WTC11 (cell line): ENCODE data around the gene EPHA2. TPM values are rescaled to one million over a fixed set of nuclear protein-coding genes. Genes with fewer than 3 reads are reported as not detected.

Experiments used
- ATAC-seq: fragments of 200-7000 bp; cut with Tn5 transposase; 2 replicates; pipeline ENCODE4 v1.10.0; 2021; ENCODE audit warnings: mild to moderate bottlenecking, moderate library complexity
- CTCF ChIA-PET: fragments of 300-600 bp; sonication (Branson Sonifier 250); formaldehyde crosslinking; loops from one replicate; lab custom pipeline; 2021; ENCODE audit warnings: antibody characterized with exemption; lab: Charles Lee
- POLR2A ChIA-PET: fragments of 350-600 bp; sonication (Branson Sonifier 250); formaldehyde crosslinking; loops from one replicate; lab custom pipeline; 2021; ENCODE audit warnings: antibody characterized with exemption; lab: Charles Lee
- DNase-seq: peaks from one replicate; pipeline ENCODE4 v3.0.0; 2021; ENCODE audit warnings: low spot score
- H3K27ac Mint-ChIP-seq: 2 replicates; pipeline ENCODE4 v1.8.0; 2021; ENCODE audit warnings: mixed read lengths
- H3K27me3 Mint-ChIP-seq: 2 replicates; pipeline ENCODE4 v1.8.0; 2021; ENCODE audit warnings: low read depth, mild to moderate bottlenecking, moderate library complexity, mixed read lengths
- H3K36me3 Mint-ChIP-seq: 2 replicates; pipeline ENCODE4 v1.8.0; 2021; ENCODE audit warnings: mixed read lengths
- H3K4me1 Mint-ChIP-seq: 2 replicates; pipeline ENCODE4 v1.8.0; 2022; ENCODE audit warnings: mixed read lengths
- H3K4me3 Mint-ChIP-seq: 2 replicates; pipeline ENCODE4 v1.8.0; 2021; ENCODE audit warnings: mild to moderate bottlenecking, moderate library complexity, mixed read lengths
- H3K9me3 Mint-ChIP-seq: 2 replicates; pipeline ENCODE4 v1.8.0; 2021; ENCODE audit warnings: mixed read lengths
- CREB1 ChIP-seq: sonication (generic); formaldehyde crosslinking; IDR thresholded peaks from 2 replicates; pipeline ENCODE4 v1.8.0; 2023; ENCODE audit warnings: mild to moderate bottlenecking, missing genetic modification reagents
- FOXP1 ChIP-seq: sonication (generic); formaldehyde crosslinking; IDR thresholded peaks from 2 replicates; pipeline ENCODE4 v1.8.0; 2022; ENCODE audit warnings: missing genetic modification reagents, mild to moderate bottlenecking, moderate library complexity, borderline replicate concordance
- GTF2I ChIP-seq: fragments of 250-450 bp; sonication (Bioruptor Pico); conservative IDR thresholded peaks from 2 replicates; pipeline ENCODE4 v1.4.0; 2021; ENCODE audit warnings: mild to moderate bottlenecking
- JUN ChIP-seq: sonication (generic); formaldehyde crosslinking; IDR thresholded peaks from 2 replicates; pipeline ENCODE4 v1.8.0; 2023; ENCODE audit warnings: mild to moderate bottlenecking, missing genetic modification reagents
- NFE2L1 ChIP-seq: sonication (generic); formaldehyde crosslinking; IDR thresholded peaks from 2 replicates; pipeline ENCODE4 v1.8.1; 2023; ENCODE audit warnings: missing genetic modification reagents
- NFYB ChIP-seq: sonication (generic); formaldehyde crosslinking; conservative IDR thresholded peaks from 2 replicates; pipeline ENCODE4 v1.8.0; 2022; ENCODE audit warnings: low read depth, missing genetic modification reagents
- NR3C1 ChIP-seq: sonication (generic); formaldehyde crosslinking; conservative IDR thresholded peaks from 2 replicates; pipeline ENCODE4 v1.8.1; 2023; ENCODE audit warnings: low read depth, mild to moderate bottlenecking, missing genetic modification reagents
- OVOL2 ChIP-seq: fragments of 250-450 bp; sonication (Bioruptor Pico); IDR thresholded peaks from 2 replicates; pipeline ENCODE4 v1.9.0; 2021; ENCODE audit warnings: mild to moderate bottlenecking, borderline replicate concordance
- SMAD3 ChIP-seq: sonication (generic); formaldehyde crosslinking; IDR thresholded peaks from 2 replicates; pipeline ENCODE4 v1.8.0; 2022; ENCODE audit warnings: missing genetic modification reagents, mild to moderate bottlenecking, borderline replicate concordance
- TP53 ChIP-seq: sonication (generic); formaldehyde crosslinking; IDR thresholded peaks from 2 replicates; pipeline ENCODE4 v1.8.1; 2023; ENCODE audit warnings: mild to moderate bottlenecking, missing genetic modification reagents
- total RNA-seq: library from RNA; stranded (reverse); gene quantifications from 3 replicates; pipeline ENCODE4 v1.2.3, GENCODE V29; 2021
- TF ChIP-seq, protein P1 (sequence below): fragments of 250-450 bp; sonication (Bioruptor Pico); IDR thresholded peaks from 2 replicates; pipeline ENCODE4 v1.9.0; 2021; ENCODE audit warnings: moderate library complexity, mild to moderate bottlenecking, inconsistent platforms, borderline replicate concordance
- TF ChIP-seq, protein P2 (sequence below): fragments of 250-450 bp; sonication (Bioruptor Pico); IDR thresholded peaks from 2 replicates; pipeline ENCODE4 v2.1.2; 2022; ENCODE audit warnings: mild to moderate bottlenecking, moderate library complexity

The EPHA2 gene
- total RNA-seq, 1 experiment from 2014 or later = 44.4 TPM

DNA sequence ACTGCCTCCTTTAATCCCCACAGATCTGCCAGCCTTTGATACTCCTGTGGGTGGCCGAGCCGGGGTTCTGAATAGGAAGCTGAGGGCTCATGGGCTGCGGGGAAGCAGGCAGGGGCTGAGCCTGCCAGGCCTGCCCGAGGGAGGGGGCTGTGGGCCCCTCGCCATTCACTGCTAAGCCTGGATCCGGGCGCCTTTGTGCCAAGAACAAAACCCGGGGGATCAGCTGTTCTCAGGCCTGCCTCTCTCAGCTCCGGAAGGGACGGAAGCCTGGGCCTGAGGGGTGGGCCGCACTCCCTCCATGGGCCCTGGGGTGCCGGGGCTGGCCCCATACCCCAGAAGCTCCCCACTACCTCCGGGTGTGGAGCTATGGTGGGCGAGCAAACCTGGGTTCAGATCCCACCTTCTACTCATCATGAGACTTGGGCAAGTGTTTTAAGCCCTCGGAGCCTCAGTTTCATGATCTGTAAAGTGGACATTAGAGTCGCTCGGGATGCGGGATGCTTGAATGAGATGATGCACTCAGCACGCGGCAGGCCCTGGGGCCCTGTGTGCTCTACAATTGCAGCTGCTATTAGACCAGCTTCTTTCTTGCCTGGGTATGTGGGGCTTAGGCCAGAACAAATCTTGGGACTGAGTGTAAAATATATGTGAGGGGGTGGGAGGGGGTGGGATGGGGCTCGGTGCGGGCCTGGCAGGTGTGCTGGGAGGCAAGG lies 19.2 kb upstream of the EPHA2 start:
- DNase-seq (no peak), ATAC-seq (no peak)
- Mint-ChIP-seq H3K4me1 (peaks cover 8% of the 10 kb centered on the region), H3K4me3 (no peak overlapping the region), H3K36me3 (no peaks in the 10 kb centered on the region)
- POLR2A ChIA-PET = no interaction called here
- CTCF ChIA-PET = interaction anchor here (0.8 to 1.5 kb wide), 3 partner anchors 12 to 93 kb away, joined by 4 to 6 read pairs (median 5); no protein-coding TSS in a partner anchor
- no peak for TF ChIP-seq FOXP1 (CRISPR knock-in tag)
- TF ChIP-seq GTF2I (CRISPR knock-in tag) = peak; percentile 35; the same call in 1 of the 2 replicates
- no peak for TF ChIP-seq NFE2L1 (CRISPR knock-in tag)
- no peak for TF ChIP-seq TP53 (CRISPR knock-in tag)
- no peak for TF ChIP-seq SMAD3 (CRISPR knock-in tag)
- TF ChIP-seq, all 79 proteins: peak for 1
- Mint-ChIP-seq H3K27ac (no peak overlapping the region), H3K27me3 (no peaks in the 10 kb centered on the region), H3K9me3 (no peaks in the 10 kb centered on the region)

DNA sequence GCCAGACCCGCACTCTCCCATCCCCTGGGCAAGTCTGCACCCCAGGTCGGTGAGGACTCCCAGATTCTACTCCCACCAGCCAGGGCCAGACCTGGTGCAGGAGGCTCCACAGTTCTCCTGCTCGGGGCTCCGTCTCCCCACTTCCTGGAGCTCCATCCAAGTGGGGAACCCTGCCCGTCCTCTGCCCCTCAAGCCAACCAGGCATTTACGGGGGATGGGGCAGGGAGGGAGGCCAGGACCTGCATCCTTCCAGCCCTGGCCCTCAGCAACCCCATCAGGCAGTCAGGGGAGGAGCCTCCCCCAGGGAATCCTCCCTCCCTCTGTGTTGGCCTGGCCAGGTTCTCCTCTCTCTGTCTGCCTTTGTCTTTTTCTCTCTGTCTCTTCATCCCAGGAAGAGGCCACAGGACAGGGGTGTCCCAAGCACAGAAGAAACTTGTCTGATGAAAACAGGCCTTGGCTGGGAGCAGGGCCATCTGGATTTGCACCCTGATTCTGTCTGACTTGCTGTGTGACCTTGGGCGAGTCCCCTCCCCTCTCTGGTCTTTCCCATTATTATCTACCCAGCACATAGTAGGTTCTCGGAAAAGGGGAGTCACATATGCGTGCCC lies 18.5 kb upstream of the EPHA2 start:
- no peaks in the 10 kb centered on the region for H3K36me3 Mint-ChIP-seq
- CTCF ChIA-PET = interaction anchor here (1.3 to 1.5 kb wide), 2 partner anchors 12 to 92 kb away, joined by 4 to 5 read pairs; no protein-coding TSS in a partner anchor
- POLR2A ChIA-PET = no interaction called here
- ATAC-seq = no peak
- H3K4me1 Mint-ChIP-seq = peaks cover 9% of the 10 kb centered on the region
- no peak for DNase-seq
- H3K27ac Mint-ChIP-seq = no peak overlapping the region
- no peaks in the 10 kb centered on the region for H3K9me3 Mint-ChIP-seq
- H3K27me3 Mint-ChIP-seq = no peaks in the 10 kb centered on the region
- TF ChIP-seq GTF2I (CRISPR knock-in tag) (0 out of 2 replicates have a peak, but pooled peaks have one; percentile 7), NFYB (CRISPR knock-in tag) (no peak), NR3C1 (CRISPR knock-in tag) (no peak)
- H3K4me3 Mint-ChIP-seq = no peak overlapping the region

DNA sequence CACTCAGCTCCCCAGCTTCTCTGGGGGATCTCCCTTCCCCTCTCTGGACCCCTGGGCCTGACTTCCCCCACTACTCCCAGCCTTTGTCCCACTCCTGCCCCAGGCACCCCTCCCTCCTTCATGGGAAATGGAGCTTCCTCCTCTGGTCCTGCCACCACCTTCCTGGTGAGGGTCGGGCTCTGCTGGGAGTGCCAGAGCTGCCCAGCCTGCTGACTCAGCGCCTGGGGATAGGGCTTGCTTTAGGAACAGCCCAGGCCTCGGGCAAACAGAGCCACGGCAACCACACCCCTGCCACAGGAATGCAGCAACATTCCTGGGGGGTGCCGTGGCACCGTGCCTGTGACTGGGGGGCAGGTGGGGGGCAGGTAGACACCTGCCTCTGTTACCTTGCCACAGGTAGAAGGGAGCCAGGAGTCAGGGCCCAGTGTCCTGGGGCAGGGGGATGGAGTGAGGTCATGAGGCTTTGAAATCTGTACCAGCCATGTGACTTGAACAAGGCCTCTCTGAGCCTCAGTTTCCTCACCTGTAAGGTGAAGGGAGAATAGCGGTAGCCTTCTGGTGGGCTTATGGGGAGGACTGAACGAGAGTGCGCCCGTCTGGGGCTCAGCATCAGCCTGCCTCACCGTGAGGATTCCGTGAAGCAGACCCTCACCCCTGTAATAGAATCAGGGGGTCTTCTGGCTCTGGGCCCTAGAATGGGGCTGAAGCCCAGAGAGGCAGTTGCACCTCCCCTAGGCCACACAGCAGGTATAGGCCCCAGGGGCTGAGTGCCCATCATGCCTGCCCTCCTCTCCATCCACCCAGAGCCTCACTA lies 17.8 kb upstream of the EPHA2 start:
- CTCF ChIA-PET = no interaction called here
- H3K27ac Mint-ChIP-seq = no peak overlapping the region
- no peak for DNase-seq
- no peaks in the 10 kb centered on the region for H3K9me3 Mint-ChIP-seq
- ATAC-seq = peak; percentile 36
- H3K4me1 Mint-ChIP-seq = peaks cover 16% of the 10 kb centered on the region
- no peaks in the 10 kb centered on the region for H3K36me3 Mint-ChIP-seq
- no peak overlapping the region for H3K4me3 Mint-ChIP-seq
- POLR2A ChIA-PET = no interaction called here
- H3K27me3 Mint-ChIP-seq = no peaks in the 10 kb centered on the region
- TF ChIP-seq, protein P1, sequence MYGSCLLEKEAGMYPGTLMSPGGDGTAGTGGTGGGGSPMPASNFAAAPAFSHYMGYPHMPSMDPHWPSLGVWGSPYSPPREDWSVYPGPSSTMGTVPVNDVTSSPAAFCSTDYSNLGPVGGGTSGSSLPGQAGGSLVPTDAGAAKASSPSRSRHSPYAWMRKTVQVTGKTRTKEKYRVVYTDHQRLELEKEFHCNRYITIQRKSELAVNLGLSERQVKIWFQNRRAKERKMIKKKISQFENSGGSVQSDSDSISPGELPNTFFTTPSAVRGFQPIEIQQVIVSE (CRISPR knock-in tag) = no peak
- no peak for TF ChIP-seq CREB1

DNA sequence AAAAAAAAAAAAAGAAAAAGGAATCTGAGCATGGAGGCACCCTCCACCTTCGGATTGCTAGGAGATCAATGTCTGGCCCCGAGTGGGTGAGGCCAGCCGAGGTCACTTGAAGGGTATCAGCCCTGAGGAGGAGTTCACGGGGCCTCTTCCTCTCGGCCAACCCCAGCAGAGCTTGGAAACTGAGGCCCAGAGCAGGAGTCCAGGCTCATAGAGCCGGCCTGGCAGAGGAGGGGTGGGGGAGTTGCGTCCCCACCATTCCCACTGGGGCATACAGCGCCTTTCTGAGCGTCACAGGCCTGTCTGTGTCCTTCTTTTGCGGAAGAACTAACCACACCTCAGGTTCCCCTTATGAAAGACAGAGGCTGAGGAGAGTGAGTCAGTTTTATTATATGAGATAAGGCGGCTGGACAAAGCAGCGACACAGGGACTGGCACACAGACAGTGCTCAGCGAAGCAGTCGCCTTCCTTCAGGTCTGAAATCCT lies 17.1 kb upstream of the EPHA2 start:
- Mint-ChIP-seq H3K4me1 (peaks cover 22% of the 10 kb centered on the region), H3K27ac (no peak overlapping the region), H3K27me3 (no peaks in the 10 kb centered on the region), H3K36me3 (no peaks in the 10 kb centered on the region), H3K4me3 (no peak overlapping the region), H3K9me3 (no peaks in the 10 kb centered on the region)
- ChIA-PET CTCF (no interaction called here), POLR2A (no interaction called here)
- TF ChIP-seq, protein P2, sequence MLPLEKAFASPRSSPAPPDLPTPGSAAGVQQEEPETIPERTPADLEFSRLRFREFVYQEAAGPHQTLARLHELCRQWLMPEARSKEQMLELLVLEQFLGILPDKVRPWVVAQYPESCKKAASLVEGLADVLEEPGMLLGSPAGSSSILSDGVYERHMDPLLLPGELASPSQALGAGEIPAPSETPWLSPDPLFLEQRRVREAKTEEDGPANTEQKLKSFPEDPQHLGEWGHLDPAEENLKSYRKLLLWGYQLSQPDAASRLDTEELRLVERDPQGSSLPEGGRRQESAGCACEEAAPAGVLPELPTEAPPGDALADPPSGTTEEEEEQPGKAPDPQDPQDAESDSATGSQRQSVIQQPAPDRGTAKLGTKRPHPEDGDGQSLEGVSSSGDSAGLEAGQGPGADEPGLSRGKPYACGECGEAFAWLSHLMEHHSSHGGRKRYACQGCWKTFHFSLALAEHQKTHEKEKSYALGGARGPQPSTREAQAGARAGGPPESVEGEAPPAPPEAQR (CRISPR knock-in tag) = no peak
- no peak for TF ChIP-seq JUN (CRISPR knock-in tag)
- no peak for TF ChIP-seq OVOL2
- DNase-seq (no peak), ATAC-seq (no peak)
